Caco-2 (cell line): ENCODE results near the gene MEMO1. TPM values are rescaled to one million over a fixed set of nuclear protein-coding genes. Genes with fewer than 3 reads are reported as not detected.
"Not testable (repeated sequence)": the region's sequence is repeated elsewhere in the genome, so short reads cannot be mapped to it uniquely, and the experiment has no call there.

ENCODE experiments used
- BruUV-seq: library from RNA; stranded (reverse); fragments of 400-500 nt; replicated peaks from 2 replicates; lab custom pipeline; 2021; lab: Mats Ljungman, UMichigan
- CTCF ChIA-PET: fragments of 300-600 bp; sonication (Branson Sonifier 250); formaldehyde crosslinking; loops from one replicate; lab custom pipeline; 2022; ENCODE audit warnings: antibody characterized with exemption; lab: Charles Lee
- POLR2A ChIA-PET: fragments of 300-600 bp; sonication (Branson Sonifier 250); formaldehyde crosslinking; loops from one replicate; lab custom pipeline; 2022; ENCODE audit warnings: antibody characterized with exemption; lab: Charles Lee
- DNase-seq, 2 experiments: peaks; one replicate each; pipeline versions ENCODE4 v3.0.0 to v3.0.0-alpha.2; 2020 to 2022
- H3K27me3 ChIP-seq: replicated peaks from 2 replicates; pipeline ENCODE4 v1.6.0; 2011; ENCODE audit warnings: low read length; ENCODE audit not compliant: control insufficient read depth, insufficient read depth
- H3K36me3 ChIP-seq: 2 replicates; pipeline ENCODE4 v1.5.1; 2011; ENCODE audit warnings: low read length; ENCODE audit not compliant: control insufficient read depth, insufficient read depth
- H3K4me1 ChIP-seq: fragments of 250-450 bp; sonication (Bioruptor Pico); 2 replicates; pipeline ENCODE4 v1.5.1; 2020; ENCODE audit warnings: mild to moderate bottlenecking
- H3K4me3 ChIP-seq: 2 replicates; pipeline ENCODE4 v1.5.1; 2011; ENCODE audit warnings: low read depth, mild to moderate bottlenecking, control low read depth, low read length
- H3K9me3 ChIP-seq: fragments of 250-450 bp; sonication (Bioruptor Pico); 2 replicates; pipeline ENCODE4 v1.5.1; 2020; ENCODE audit warnings: mild to moderate bottlenecking, moderate library complexity
- H3K27ac Mint-ChIP-seq: one replicate; pipeline ENCODE4 v1.8.0; 2022; ENCODE audit warnings: mixed read lengths; ENCODE audit not compliant: unreplicated experiment
- H3K27me3 Mint-ChIP-seq: one replicate; pipeline ENCODE4 v1.8.0; 2022; ENCODE audit warnings: mixed read lengths; ENCODE audit not compliant: insufficient read depth, unreplicated experiment
- H3K36me3 Mint-ChIP-seq: one replicate; pipeline ENCODE4 v1.8.0; 2022; ENCODE audit warnings: mild to moderate bottlenecking, mixed read lengths; ENCODE audit not compliant: insufficient read depth, unreplicated experiment
- H3K4me1 Mint-ChIP-seq: one replicate; pipeline ENCODE4 v1.8.0; 2022; ENCODE audit warnings: low read depth, mixed read lengths; ENCODE audit not compliant: unreplicated experiment
- H3K4me3 Mint-ChIP-seq: one replicate; pipeline ENCODE4 v1.8.0; 2022; ENCODE audit warnings: mild to moderate bottlenecking, moderate library complexity, mixed read lengths; ENCODE audit not compliant: unreplicated experiment
- H3K9me3 Mint-ChIP-seq: one replicate; pipeline ENCODE4 v1.8.0; 2022; ENCODE audit warnings: mixed read lengths; ENCODE audit not compliant: unreplicated experiment
- intact Hi-C: fragments of 100-400 bp; cut with micrococcal nuclease; formaldehyde crosslinking; loops from one replicate; pipeline ENCODE4 v1.10.0; 2022; ENCODE audit not compliant: unreplicated experiment
- total RNA-seq: library from RNA; stranded (reverse); gene quantifications from 2 replicates; pipeline ENCODE4 v1.2.3, GENCODE V29; 2022
- TF ChIP-seq, protein P1 (sequence below), 2 experiments: fragments of 200-600 bp in 1 of 2; IDR thresholded peaks; 1 replicate in 1 of 2; 2 replicates in 1 of 2; pipeline versions ENCODE4 v1.5.1 to v1.8.0; 2011 to 2022; ENCODE audit warnings: antibody characterized with exemption in 1 of 2, control low read depth in 1 of 2, inconsistent platforms in 1 of 2, low read depth in 1 of 2, low read length in 1 of 2, mild to moderate bottlenecking in 1 of 2, moderate library complexity in 1 of 2; ENCODE audit not compliant: insufficient read depth in 1 of 2, severe bottlenecking in 1 of 2, unreplicated experiment in 1 of 2

MEMO1 gene
- total RNA-seq, 1 experiment from 2014 or later = 79.0 TPM

- no TSS peak for BruUV-seq
- H3K9me3 Mint-ChIP-seq = no peaks in the 10 kb centered on the region
- Histone ChIP-seq H3K36me3 (no peaks in the 10 kb centered on the region), H3K27me3 (no peaks in the 10 kb centered on the region), H3K4me3 (no peak overlapping the region), H3K4me1 (0 out of 2 replicates have a peak, but pooled peaks cover 3% of the 10 kb centered on the region), H3K9me3 (no peaks in the 10 kb centered on the region)
- ChIA-PET CTCF (no interaction called here), POLR2A (no interaction called here)
- H3K4me3 Mint-ChIP-seq = no peak overlapping the region
- TF ChIP-seq, protein P1, sequence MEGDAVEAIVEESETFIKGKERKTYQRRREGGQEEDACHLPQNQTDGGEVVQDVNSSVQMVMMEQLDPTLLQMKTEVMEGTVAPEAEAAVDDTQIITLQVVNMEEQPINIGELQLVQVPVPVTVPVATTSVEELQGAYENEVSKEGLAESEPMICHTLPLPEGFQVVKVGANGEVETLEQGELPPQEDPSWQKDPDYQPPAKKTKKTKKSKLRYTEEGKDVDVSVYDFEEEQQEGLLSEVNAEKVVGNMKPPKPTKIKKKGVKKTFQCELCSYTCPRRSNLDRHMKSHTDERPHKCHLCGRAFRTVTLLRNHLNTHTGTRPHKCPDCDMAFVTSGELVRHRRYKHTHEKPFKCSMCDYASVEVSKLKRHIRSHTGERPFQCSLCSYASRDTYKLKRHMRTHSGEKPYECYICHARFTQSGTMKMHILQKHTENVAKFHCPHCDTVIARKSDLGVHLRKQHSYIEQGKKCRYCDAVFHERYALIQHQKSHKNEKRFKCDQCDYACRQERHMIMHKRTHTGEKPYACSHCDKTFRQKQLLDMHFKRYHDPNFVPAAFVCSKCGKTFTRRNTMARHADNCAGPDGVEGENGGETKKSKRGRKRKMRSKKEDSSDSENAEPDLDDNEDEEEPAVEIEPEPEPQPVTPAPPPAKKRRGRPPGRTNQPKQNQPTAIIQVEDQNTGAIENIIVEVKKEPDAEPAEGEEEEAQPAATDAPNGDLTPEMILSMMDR (IDR thresholded peaks at IDR 0.05; ENCODE audit: insufficient read depth in 1 of 2, low read depth in 1 of 2, low read length in 1 of 2, severe bottlenecking in 1 of 2, unreplicated experiment in 1 of 2) = no peak
- H3K27me3 Mint-ChIP-seq = no peaks in the 10 kb centered on the region
- H3K27ac Mint-ChIP-seq = no peak overlapping the region
- intact Hi-C loops = no loop called here
- DNase-seq = no peak
- peaks cover 8% of the 10 kb centered on the region for H3K4me1 Mint-ChIP-seq
- peaks cover 17% of the 10 kb centered on the region for H3K36me3 Mint-ChIP-seq
These were observed 53.3 kb downstream of the MEMO1 start for GRCh38 chr2:31957354-31958139.

DNA sequence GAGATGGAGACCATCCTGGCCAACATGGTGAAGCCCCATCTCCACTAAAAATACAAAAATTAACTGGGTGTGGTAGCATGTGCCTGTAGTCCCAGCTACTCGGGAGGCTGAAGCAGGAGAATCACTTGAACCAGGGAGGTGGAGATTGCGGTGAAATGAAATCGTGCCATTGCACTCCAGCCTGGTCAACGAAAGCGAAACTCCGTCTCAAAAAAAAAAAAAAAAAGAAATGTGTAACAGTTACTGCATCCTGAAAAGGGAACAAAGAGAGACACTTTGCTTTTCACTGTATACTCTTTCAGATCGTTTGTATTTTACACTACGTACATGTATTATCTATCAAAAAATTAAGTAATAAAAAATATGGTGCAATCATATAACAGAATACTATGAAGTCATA lies 53.9 kb downstream of the MEMO1 start:
- H3K9me3 ChIP-seq, DNase-seq, H3K4me3 Mint-ChIP-seq, H3K4me1 Mint-ChIP-seq, H3K27me3 ChIP-seq, H3K4me1 ChIP-seq, CTCF ChIA-PET, intact Hi-C loops, H3K27ac Mint-ChIP-seq, H3K27me3 Mint-ChIP-seq, BruUV-seq, POLR2A ChIA-PET, H3K4me3 ChIP-seq, H3K36me3 ChIP-seq, H3K9me3 Mint-ChIP-seq: not testable (repeated sequence)
- peaks cover 17% of the 10 kb centered on the region for H3K36me3 Mint-ChIP-seq

GRCh38 chr2:31956312-31956711 lies 54.5 kb downstream of the MEMO1 start:
- Histone ChIP-seq H3K36me3 (no peaks in the 10 kb centered on the region), H3K27me3 (no peaks in the 10 kb centered on the region), H3K4me1 (0 out of 2 replicates have a peak, but pooled peaks cover 7% of the 10 kb centered on the region), H3K9me3 (no peaks in the 10 kb centered on the region), H3K4me3 (no peak overlapping the region)
- peak overlapping the region; percentile 34 for H3K27ac Mint-ChIP-seq
- no peaks in the 10 kb centered on the region for H3K27me3 Mint-ChIP-seq
- peaks cover 16% of the 10 kb centered on the region for H3K36me3 Mint-ChIP-seq
- H3K4me1 Mint-ChIP-seq = peaks cover 8% of the 10 kb centered on the region
- DNase-seq = no peak
- TF ChIP-seq, protein P1 (IDR thresholded peaks at IDR 0.05; ENCODE audit: insufficient read depth in 1 of 2, low read depth in 1 of 2, low read length in 1 of 2, severe bottlenecking in 1 of 2, unreplicated experiment in 1 of 2) = no peak
- no peak overlapping the region for H3K4me3 Mint-ChIP-seq
- intact Hi-C loops = no loop called here
- BruUV-seq = no TSS peak
- ChIA-PET POLR2A (no interaction called here), CTCF (no interaction called here)
- no peaks in the 10 kb centered on the region for H3K9me3 Mint-ChIP-seq

DNA sequence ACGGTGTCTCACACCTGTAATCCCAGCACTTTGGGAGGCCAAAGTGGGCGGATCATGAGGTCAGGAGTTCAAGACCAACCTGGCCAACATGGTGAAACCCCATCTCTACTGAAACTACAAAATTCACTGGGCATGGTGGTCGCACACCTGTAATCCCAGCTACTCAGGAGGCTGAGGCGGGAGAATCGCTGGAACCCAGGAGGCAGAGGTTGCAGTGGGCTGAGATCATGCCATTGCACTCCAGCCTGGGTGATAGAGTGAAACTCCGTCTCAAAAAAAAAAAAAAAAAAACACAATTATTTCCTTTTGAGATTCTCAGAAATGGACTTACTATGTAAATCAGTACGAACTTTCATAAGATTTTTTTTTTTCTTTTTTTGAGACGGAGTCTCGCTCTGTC lies 57.7 kb downstream of the MEMO1 start:
- peaks cover 11% of the 10 kb centered on the region for H3K36me3 Mint-ChIP-seq
- H3K27ac Mint-ChIP-seq, CTCF ChIA-PET, H3K27me3 ChIP-seq, H3K4me3 Mint-ChIP-seq, POLR2A ChIA-PET, H3K9me3 Mint-ChIP-seq, H3K4me3 ChIP-seq, DNase-seq, BruUV-seq, H3K27me3 Mint-ChIP-seq, intact Hi-C loops, H3K9me3 ChIP-seq, H3K36me3 ChIP-seq, H3K4me1 Mint-ChIP-seq: not testable (repeated sequence)
- H3K4me1 ChIP-seq = peaks cover 19% of the 10 kb centered on the region
